ENCODE results near the gene SLC17A1. TPM values are rescaled to one million over a fixed set of nuclear protein-coding genes. Genes with fewer than 3 reads are reported as not detected.

SLC17A1 gene
- total and polyA plus RNA-seq, 2 donors (not counting 3 experiments of a cell fraction or from before 2014, with no cell fraction given) = not detected

DNA sequence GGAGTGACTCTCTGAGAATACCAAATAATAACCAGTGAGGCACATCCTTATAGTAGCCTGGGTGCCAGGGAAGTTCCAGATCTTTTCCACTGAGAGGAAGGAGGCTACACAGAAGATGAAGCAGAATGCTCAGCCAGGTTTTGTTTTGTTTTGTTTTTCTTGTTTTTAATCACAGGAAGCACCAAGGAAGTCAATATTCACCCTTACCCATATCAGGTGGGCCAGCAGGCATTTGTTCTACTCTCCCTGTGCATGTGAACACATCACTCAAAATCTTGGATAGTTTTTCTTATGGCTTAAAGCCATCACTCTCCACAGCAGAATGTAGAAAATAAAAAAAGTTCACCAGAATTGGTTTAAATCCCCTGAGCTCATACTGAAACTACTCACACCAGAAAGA is 10.5 kb downstream of the SLC17A1 start:
- Histone ChIP-seq H3K27ac (ENCODE audit: insufficient read depth, low read depth, low read length) (no peak overlapping the region), H3K4me3 (replicated peaks in 1 of 3; ENCODE audit: insufficient read depth in 1 of 3, low read depth in 1 of 3, low read length in 3 of 3) (no peak overlapping the region), H2AFZ (ENCODE audit: low read depth, low read length) (no peak overlapping the region), H3K79me2 (ENCODE audit: control insufficient read depth, insufficient read depth, low read length) (no peaks in the 10 kb centered on the region), H4K20me1 (replicated peaks; ENCODE audit: control insufficient read depth, extremely low read depth, insufficient read depth, low read length) (no peaks in the 10 kb centered on the region), H3K36me3 (ENCODE audit: control insufficient read depth in 2 of 2, extremely low read depth in 1 of 2, insufficient read depth in 2 of 2, low read length in 2 of 2) (no peaks in the 10 kb centered on the region), H3K9ac (replicated peaks; ENCODE audit: extremely low read depth, insufficient read depth, low read length) (no peak overlapping the region), H3K4me1 (ENCODE audit: control insufficient read depth, extremely low read depth, insufficient read depth, low read length) (no peaks in the 10 kb centered on the region), H3K9me1 (replicated peaks; ENCODE audit: control insufficient read depth, extremely low read depth, insufficient read depth, low read length) (no peaks in the 10 kb centered on the region), H3K4me2 (ENCODE audit: insufficient read depth, low read length) (no peak overlapping the region), H3K9me3 (replicated peaks; ENCODE audit: control insufficient read depth, insufficient read depth, low read length) (no peaks in the 10 kb centered on the region), H3K27me3 (ENCODE audit: control insufficient read depth in 2 of 2, insufficient read depth in 2 of 2, low read length in 2 of 2) (no peaks in the 10 kb centered on the region)
- ChIA-PET CTCF (no interaction called here), POLR2A (no interaction called here)
- intact Hi-C loops (cut with micrococcal nuclease) (no loop called here), dilution Hi-C loops (cut with MboI; ENCODE audit: extremely low pct_ligation_motif_present, low sequenced_read_pairs) (no loop called here)
- FAIRE-seq = no peak
- no TSS peak for BruUV-seq (replicated peaks)
- no peak for TF ChIP-seq MYC (IDR thresholded peaks at IDR 0.05; ENCODE audit: low read depth, low read length)
- TF ChIP-seq POLR2A (IDR thresholded peaks at IDR 0.05; ENCODE audit: low read depth, low read length) = no peak
- TF ChIP-seq GATA2 (IDR thresholded peaks at IDR 0.05; ENCODE audit: insufficient read depth, insufficient read length, low read depth, low read length) = no peak
- TF ChIP-seq EZH2 (IDR thresholded peaks at IDR 0.05; ENCODE audit: borderline replicate concordance, low read depth, low read length, severe bottlenecking) = no peak
- TF ChIP-seq JUN (IDR thresholded peaks at IDR 0.05; ENCODE audit: borderline replicate concordance, insufficient read depth, insufficient read length, low read depth) = no peak
- TF ChIP-seq, protein P1, sequence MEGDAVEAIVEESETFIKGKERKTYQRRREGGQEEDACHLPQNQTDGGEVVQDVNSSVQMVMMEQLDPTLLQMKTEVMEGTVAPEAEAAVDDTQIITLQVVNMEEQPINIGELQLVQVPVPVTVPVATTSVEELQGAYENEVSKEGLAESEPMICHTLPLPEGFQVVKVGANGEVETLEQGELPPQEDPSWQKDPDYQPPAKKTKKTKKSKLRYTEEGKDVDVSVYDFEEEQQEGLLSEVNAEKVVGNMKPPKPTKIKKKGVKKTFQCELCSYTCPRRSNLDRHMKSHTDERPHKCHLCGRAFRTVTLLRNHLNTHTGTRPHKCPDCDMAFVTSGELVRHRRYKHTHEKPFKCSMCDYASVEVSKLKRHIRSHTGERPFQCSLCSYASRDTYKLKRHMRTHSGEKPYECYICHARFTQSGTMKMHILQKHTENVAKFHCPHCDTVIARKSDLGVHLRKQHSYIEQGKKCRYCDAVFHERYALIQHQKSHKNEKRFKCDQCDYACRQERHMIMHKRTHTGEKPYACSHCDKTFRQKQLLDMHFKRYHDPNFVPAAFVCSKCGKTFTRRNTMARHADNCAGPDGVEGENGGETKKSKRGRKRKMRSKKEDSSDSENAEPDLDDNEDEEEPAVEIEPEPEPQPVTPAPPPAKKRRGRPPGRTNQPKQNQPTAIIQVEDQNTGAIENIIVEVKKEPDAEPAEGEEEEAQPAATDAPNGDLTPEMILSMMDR (IDR thresholded peaks at IDR 0.05; ENCODE audit: extremely low read depth in 1 of 2, insufficient read depth in 1 of 2, low read depth in 1 of 2, low read length in 2 of 2) = no peak
- no peak for TF ChIP-seq FOS (IDR thresholded peaks at IDR 0.05; ENCODE audit: borderline replicate concordance, insufficient read depth, low read length)
- no peak for TF ChIP-seq POLR2AphosphoS5 (IDR thresholded peaks at IDR 0.05; ENCODE audit: insufficient read depth, low read depth, low read length)
- TF ChIP-seq, protein P2, sequence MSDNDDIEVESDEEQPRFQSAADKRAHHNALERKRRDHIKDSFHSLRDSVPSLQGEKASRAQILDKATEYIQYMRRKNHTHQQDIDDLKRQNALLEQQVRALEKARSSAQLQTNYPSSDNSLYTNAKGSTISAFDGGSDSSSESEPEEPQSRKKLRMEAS (IDR thresholded peaks at IDR 0.05; ENCODE audit: insufficient read depth, insufficient read length) = no peak
- no peak for DNase-seq (ENCODE audit: low read depth, low spot score)

Measured in endothelial cell of umbilical vein (primary cell).